Measurements from ENCODE around the gene CMAS. TPM values are rescaled to one million over a fixed set of nuclear protein-coding genes. Genes with fewer than 3 reads are reported as not detected.

Gene CMAS
- 18.6 and 21.1 TPM in 2 replicates for total RNA-seq

GRCh38 chr12:22046090-22046967, at the start of gene CMAS:
CMAS (plus strand) TSS chr12:22046218; CDS start chr12:22046304, 86 bp downstream.

Other genes with a start within 250 kb of the CMAS start
- gene ABCC9, start 104.8 kb upstream of the CMAS start, total RNA-seq: 0.37 and 0.40 TPM in 2 replicates